Mesenchymal stem cell (in vitro differentiated cells and primary cell): ENCODE data around the gene ANP32A.

Experiments used
- DNase-seq: peaks from one replicate; pipeline ENCODE4 v3.0.0-alpha.2; 2013
- H2AFZ ChIP-seq: one replicate; pipeline ENCODE4 v1.6.1; 2013; ENCODE audit warnings: low read depth, mild to moderate bottlenecking, control low read depth, inconsistent platforms, low read length, moderate library complexity
- H2AK5ac ChIP-seq: 2 replicates; pipeline ENCODE4 v1.6.1; 2013; ENCODE audit warnings: low read length, moderate library complexity, mild to moderate bottlenecking, inconsistent platforms; ENCODE audit not compliant: severe bottlenecking
- H2BK120ac ChIP-seq: one replicate; pipeline ENCODE4 v1.6.1; 2013; ENCODE audit warnings: low read depth, mild to moderate bottlenecking, inconsistent platforms, low read length, moderate library complexity
- H2BK12ac ChIP-seq, 2 experiments: one replicate each; pipeline ENCODE4 v1.6.1; 2013; ENCODE audit warnings: inconsistent platforms in 2 of 2, low read length in 2 of 2, mild to moderate bottlenecking in 2 of 2, moderate library complexity in 2 of 2, control low read depth in 1 of 2
- H2BK15ac ChIP-seq: one replicate; pipeline ENCODE4 v1.6.1; 2013; ENCODE audit warnings: mild to moderate bottlenecking, low read depth, inconsistent platforms; ENCODE audit not compliant: poor library complexity, severe bottlenecking
- H2BK5ac ChIP-seq: 2 replicates; pipeline ENCODE4 v1.6.1; 2013; ENCODE audit warnings: low read depth, mild to moderate bottlenecking, low read length, control low read depth, inconsistent platforms; ENCODE audit not compliant: poor library complexity, severe bottlenecking
- H3K14ac ChIP-seq, 2 experiments: one replicate each; pipeline ENCODE4 v1.6.1; 2013; ENCODE audit warnings: inconsistent platforms in 2 of 2, low read length in 2 of 2, control low read depth in 1 of 2, mild to moderate bottlenecking in 1 of 2, moderate library complexity in 1 of 2
- H3K18ac ChIP-seq, 2 experiments: one replicate each; pipeline ENCODE4 v1.6.1; 2013; ENCODE audit warnings: inconsistent platforms in 2 of 2, low read length in 2 of 2, control low read depth in 1 of 2, low read depth in 1 of 2, mild to moderate bottlenecking in 1 of 2
- H3K23ac ChIP-seq, 2 experiments: one replicate each; pipeline ENCODE4 v1.6.1; 2013; ENCODE audit warnings: inconsistent platforms in 2 of 2, low read length in 2 of 2, mild to moderate bottlenecking in 2 of 2, moderate library complexity in 2 of 2, control low read depth in 1 of 2
- H3K27ac ChIP-seq: 2 replicates; pipeline ENCODE4 v1.5.1; 2013; ENCODE audit warnings: mild to moderate bottlenecking, moderate library complexity, low read length, control low read depth, inconsistent platforms; ENCODE audit not compliant: poor library complexity, severe bottlenecking
- H3K27me3 ChIP-seq, 2 experiments: 2 replicates each; pipeline versions ENCODE4 v1.6.1 to v1.7.0; 2013; ENCODE audit warnings: low read length in 2 of 2, mild to moderate bottlenecking in 2 of 2, moderate library complexity in 2 of 2, control low read depth in 1 of 2, inconsistent platforms in 1 of 2; ENCODE audit not compliant: control insufficient read depth in 1 of 2, insufficient read depth in 1 of 2
- H3K36me3 ChIP-seq, 2 experiments: 2 replicates each; pipeline versions ENCODE4 v1.6.1 to v1.7.0; 2013; ENCODE audit warnings: low read length in 2 of 2, control low read depth in 1 of 2, inconsistent platforms in 1 of 2, low read depth in 1 of 2, mild to moderate bottlenecking in 1 of 2; ENCODE audit not compliant: insufficient read depth in 2 of 2, control insufficient read depth in 1 of 2
- H3K4ac ChIP-seq, 2 experiments: one replicate each; pipeline ENCODE4 v1.6.1; 2013; ENCODE audit warnings: inconsistent platforms in 2 of 2, low read length in 2 of 2, mild to moderate bottlenecking in 2 of 2, moderate library complexity in 2 of 2, control low read depth in 1 of 2, low read depth in 1 of 2
- H3K4me1 ChIP-seq: 2 replicates; pipeline ENCODE4 v1.6.1; 2013; ENCODE audit warnings: low read depth, low read length, control low read depth; ENCODE audit not compliant: control insufficient read depth, insufficient read depth
- H3K4me2 ChIP-seq: 2 replicates; pipeline ENCODE4 v1.6.1; 2013; ENCODE audit warnings: low read length, mild to moderate bottlenecking, inconsistent platforms; ENCODE audit not compliant: poor library complexity, severe bottlenecking
- H3K4me3 ChIP-seq, 2 experiments: 2 replicates each; pipeline versions ENCODE4 v1.5.1 to v1.7.0; 2013; ENCODE audit warnings: low read length in 2 of 2, mild to moderate bottlenecking in 2 of 2, control low read depth in 1 of 2, low read depth in 1 of 2; ENCODE audit not compliant: insufficient read depth in 1 of 2
- H3K79me1 ChIP-seq: replicated peaks from 2 replicates; pipeline ENCODE4 v1.6.1; 2013; ENCODE audit warnings: mild to moderate bottlenecking, control low read depth, low read length, inconsistent platforms; ENCODE audit not compliant: poor library complexity, severe bottlenecking
- H3K9ac ChIP-seq: 2 replicates; pipeline ENCODE4 v1.7.0; 2013; ENCODE audit warnings: mild to moderate bottlenecking, low read length, moderate library complexity
- H3K9me3 ChIP-seq: 2 replicates; pipeline ENCODE4 v1.7.0; 2013; ENCODE audit warnings: mild to moderate bottlenecking, low read length; ENCODE audit not compliant: control insufficient read depth
- H4K8ac ChIP-seq: one replicate; pipeline ENCODE4 v1.6.1; 2013; ENCODE audit warnings: inconsistent platforms, mild to moderate bottlenecking, low read length, moderate library complexity
- H4K91ac ChIP-seq: one replicate; pipeline ENCODE4 v1.6.1; 2013; ENCODE audit warnings: mild to moderate bottlenecking, low read length, inconsistent platforms
- WGBS: methylation state at CpG from one replicate; pipeline ENCODE4 v1.1.7; 2013; ENCODE audit warnings: mixed read lengths; 5-methylcytosine and 5-hydroxymethylcytosine counted together

ANP32A gene

GRCh38 chr15:68794863-68795262, 25.8 kb downstream of the ANP32A start:
- Histone ChIP-seq H2AK5ac (no peak overlapping the region), H2BK5ac (no peak overlapping the region), H3K4me3 (peak overlapping the region in 1 of 2 experiments; percentile 61), H3K27me3 (no peaks in the 10 kb centered on the region), H4K8ac (no peak overlapping the region), H3K27ac (no peak overlapping the region), H3K14ac (no peak overlapping the region), H2BK120ac (no peak overlapping the region), H3K23ac (no peak overlapping the region), H2AFZ (no peak overlapping the region), H2BK15ac (no peak overlapping the region), H3K9ac (peak overlapping the region; percentile 82), H3K79me1 (peaks cover 48% of the 10 kb centered on the region), H3K36me3 (peaks cover 4 to 6% of the 10 kb centered on the region in 2 experiments), H3K4me2 (no peak overlapping the region), H4K91ac (no peak overlapping the region), H3K4ac (no peak overlapping the region), H3K18ac (peak overlapping the region in 1 of 2 experiments; percentile 72), H2BK12ac (no peak overlapping the region), H3K9me3 (no peaks in the 10 kb centered on the region), H3K4me1 (peaks cover 40% of the 10 kb centered on the region)
- peak; percentile 34 for DNase-seq
- 74% methylated on average over 4 of the region's 5 CpGs for WGBS

- Histone ChIP-seq H3K27me3 (no peaks in the 10 kb centered on the region), H2AK5ac (no peak overlapping the region), H3K27ac (no peak overlapping the region), H3K4me2 (no peak overlapping the region), H3K9me3 (no peaks in the 10 kb centered on the region), H2BK15ac (no peak overlapping the region), H3K4ac (no peak overlapping the region), H3K9ac (peak overlapping the region; percentile 82), H4K8ac (no peak overlapping the region), H3K79me1 (peaks cover 49% of the 10 kb centered on the region), H2BK120ac (no peak overlapping the region), H3K4me3 (peak overlapping the region in 1 of 2 experiments; percentile 61), H3K14ac (no peak overlapping the region), H3K18ac (peak overlapping the region in 1 of 2 experiments; percentile 35), H4K91ac (no peak overlapping the region), H2BK5ac (no peak overlapping the region), H3K23ac (no peak overlapping the region), H3K4me1 (peaks cover 46% of the 10 kb centered on the region), H2AFZ (no peak overlapping the region), H3K36me3 (peaks cover 3 to 6% of the 10 kb centered on the region in 2 experiments), H2BK12ac (no peak overlapping the region)
- DNase-seq, result no peak
- 94% methylated on average over 4 of the region's 4 CpGs for WGBS
Measured at GRCh38 chr15:68794307-68794706, 26.4 kb downstream of the ANP32A start.

- Histone ChIP-seq H2AFZ (no peak overlapping the region), H3K18ac (no peak overlapping the region), H3K4ac (no peak overlapping the region), H3K4me3 (no peak overlapping the region), H2BK120ac (no peak overlapping the region), H3K4me2 (no peak overlapping the region), H2BK12ac (no peak overlapping the region), H4K8ac (no peak overlapping the region), H3K79me1 (peaks cover 49% of the 10 kb centered on the region), H3K14ac (no peak overlapping the region), H3K4me1 (peaks cover 50% of the 10 kb centered on the region), H4K91ac (no peak overlapping the region), H2AK5ac (no peak overlapping the region), H3K27ac (no peak overlapping the region), H2BK15ac (no peak overlapping the region), H2BK5ac (no peak overlapping the region), H3K27me3 (no peaks in the 10 kb centered on the region), H3K36me3 (peaks cover 0 to 6% of the 10 kb centered on the region in 2 experiments), H3K9ac (no peak overlapping the region), H3K9me3 (no peaks in the 10 kb centered on the region), H3K23ac (no peak overlapping the region)
- 93% methylated on average over 6 of the region's 6 CpGs for WGBS
- no peak for DNase-seq
Measured at GRCh38 chr15:68793776-68794175, 26.9 kb downstream of the ANP32A start.

GRCh38 chr15:68792901-68793766, 27.6 kb downstream of the ANP32A start:
- no peaks in the 10 kb centered on the region for H3K9me3 ChIP-seq
- no peak overlapping the region for H3K23ac ChIP-seq
- no peak overlapping the region for H3K4me2 ChIP-seq
- no peak overlapping the region for H4K91ac ChIP-seq
- no peak overlapping the region for H3K4me3 ChIP-seq
- no peak overlapping the region for H3K18ac ChIP-seq
- no peak overlapping the region for H2AK5ac ChIP-seq
- peaks cover 49% of the 10 kb centered on the region for H3K4me1 ChIP-seq
- H2BK12ac ChIP-seq, result no peak overlapping the region
- H2BK5ac ChIP-seq, result no peak overlapping the region
- H3K79me1 ChIP-seq, result peaks cover 49% of the 10 kb centered on the region
- H2BK15ac ChIP-seq, result no peak overlapping the region
- H3K27ac ChIP-seq, result no peak overlapping the region
- peaks cover 0 to 8% of the 10 kb centered on the region in 2 experiments for H3K36me3 ChIP-seq
- no peak overlapping the region for H3K4ac ChIP-seq
- no peak overlapping the region for H2BK120ac ChIP-seq
- H3K27me3 ChIP-seq, result no peaks in the 10 kb centered on the region
- no peak for DNase-seq
- H3K14ac ChIP-seq, result no peak overlapping the region
- H4K8ac ChIP-seq, result no peak overlapping the region
- H2AFZ ChIP-seq, result no peak overlapping the region
- 87% methylated on average over 14 of the region's 14 CpGs for WGBS
- H3K9ac ChIP-seq, result no peak overlapping the region
